Inferior parietal cortex (tissue), 1 donor: ENCODE data around the gene ADGRV1.
"Not testable (repeated sequence)": the region's sequence is repeated elsewhere in the genome, so short reads cannot be mapped to it uniquely, and the experiment has no call there.

Source experiments
- DNase-seq: peaks from one replicate; pipeline ENCODE4 v3.0.0-alpha.2; 2016; ENCODE audit errors: extremely low spot score

Gene ADGRV1

GRCh38 chr5:91030521-91031401, 472.2 kb downstream of the ADGRV1 start:
- no peak for DNase-seq

- no peak for DNase-seq
These were observed 472.8 kb downstream of the ADGRV1 start for GRCh38 chr5:91031402-91031752.

- no peak for DNase-seq
These were observed 473.5 kb downstream of the ADGRV1 start for GRCh38 chr5:91032125-91032524.

GRCh38 chr5:91033370-91033769, 474.8 kb downstream of the ADGRV1 start:
- no peak for DNase-seq

GRCh38 chr5:91038180-91038808, 479.7 kb downstream of the ADGRV1 start:
- DNase-seq: no peak

GRCh38 chr5:91041132-91041531, 482.5 kb downstream of the ADGRV1 start:
- not testable (repeated sequence) for DNase-seq

GRCh38 chr5:91042247-91042935, 483.8 kb downstream of the ADGRV1 start:
- no peak for DNase-seq

- no peak for DNase-seq
These were observed 484.3 kb downstream of the ADGRV1 start for GRCh38 chr5:91042936-91043255.

GRCh38 chr5:91048073-91048472, 489.5 kb downstream of the ADGRV1 start:
- no peak for DNase-seq

- no peak for DNase-seq
These were observed 490.5 kb downstream of the ADGRV1 start for GRCh38 chr5:91049112-91049511.

- no peak for DNase-seq
These were observed 491.2 kb downstream of the ADGRV1 start for GRCh38 chr5:91049800-91050199.

GRCh38 chr5:91052411-91052810, 493.8 kb downstream of the ADGRV1 start:
- DNase-seq: not testable (repeated sequence)

GRCh38 chr5:91052977-91053740, 494.6 kb downstream of the ADGRV1 start:
- DNase-seq: no peak

- DNase-seq: no peak
These were observed 495.1 kb downstream of the ADGRV1 start for GRCh38 chr5:91053741-91054025.

- no peak for DNase-seq
These were observed 499.6 kb downstream of the ADGRV1 start for GRCh38 chr5:91058155-91058554.

- DNase-seq: no peak
These were observed 500.0 kb downstream of the ADGRV1 start for GRCh38 chr5:91058575-91058974.

- DNase-seq: no peak
These were observed 500.8 kb downstream of the ADGRV1 start for GRCh38 chr5:91059409-91059808.

GRCh38 chr5:91061094-91061493, 502.5 kb downstream of the ADGRV1 start:
- no peak for DNase-seq

GRCh38 chr5:91061946-91062562, 503.5 kb downstream of the ADGRV1 start:
- DNase-seq: no peak

GRCh38 chr5:91063098-91063690, 504.6 kb downstream of the ADGRV1 start:
- DNase-seq: peak; percentile 55

- DNase-seq: no peak
These were observed 506.9 kb downstream of the ADGRV1 start for GRCh38 chr5:91065496-91065895.
